ENCODE results near the gene RBM28.

Gene RBM28

DNA sequence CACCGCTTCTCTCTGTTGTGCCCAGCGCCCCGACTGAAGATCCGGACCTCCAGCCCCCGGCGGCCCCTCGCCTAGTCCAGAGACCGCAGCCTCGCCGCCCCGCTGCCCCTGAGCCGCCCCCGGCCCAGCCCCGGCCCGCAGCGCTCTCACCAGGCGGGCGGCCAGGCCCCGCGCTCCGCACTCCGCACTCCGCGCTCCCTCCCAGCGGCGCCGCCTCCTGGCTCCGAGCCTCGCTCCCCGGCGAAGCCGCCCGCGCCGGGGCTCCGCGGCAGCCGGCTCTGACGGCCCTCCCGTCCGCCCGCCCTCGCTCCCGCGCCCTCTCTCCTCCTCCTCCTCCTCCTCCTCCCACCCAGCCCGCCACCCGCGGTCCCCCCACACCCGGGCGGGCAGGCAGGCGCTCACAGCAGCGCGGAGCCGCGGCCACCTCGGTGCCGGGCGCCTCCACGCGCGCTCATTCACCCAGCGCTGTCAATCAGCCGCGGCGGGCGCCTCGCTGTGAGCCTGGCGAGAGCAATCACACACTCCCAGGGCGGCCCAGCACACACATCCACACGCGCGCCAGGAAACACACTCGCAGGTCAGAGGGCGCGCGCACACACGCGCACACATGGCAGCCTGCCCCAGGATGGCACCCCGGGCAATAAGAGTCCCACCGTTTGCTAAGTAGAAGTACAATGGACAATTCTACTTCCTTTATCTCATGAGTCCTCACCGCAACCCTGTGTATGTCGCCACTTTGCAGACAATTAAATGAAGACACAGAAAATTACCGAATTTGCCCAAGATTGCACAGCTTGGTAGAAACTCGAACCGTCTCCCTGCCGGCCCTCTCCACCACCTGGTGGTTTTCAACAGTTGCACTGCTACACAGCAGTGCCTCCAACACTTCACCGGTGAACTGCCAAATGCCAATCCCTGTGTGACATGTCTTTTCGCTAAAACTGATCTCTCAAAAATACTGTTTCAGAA lies 18.0 kb upstream of the RBM28 start, which contains the start of gene PRRT4:
Gene PRRT4, minus strand, starts transcription at position 280 of the 969 bp plus-strand sequence.
- Histone ChIP-seq H3K27me3 (ENCODE audit: insufficient read depth, low read length, poor library complexity) (peaks cover 63% of the 10 kb centered on the region), H3K36me3 (ENCODE audit: insufficient read depth, low read length) (no peaks in the 10 kb centered on the region), H3K79me2 (ENCODE audit: insufficient read depth, low read length) (no peaks in the 10 kb centered on the region), H2AFZ (ENCODE audit: low read depth, low read length) (peak within 1 kb of the TSS; percentile 75), H3K4me1 (ENCODE audit: insufficient read depth, low read length) (peaks cover 25% of the 10 kb centered on the region), H3K4me2 (ENCODE audit: insufficient read depth, low read length) (peak within 1 kb of the TSS; percentile 100), H3K4me3 (ENCODE audit: low read depth in 1 of 2, low read length in 2 of 2) (peak within 1 kb of the TSS; percentile 37 to 80; a peak in 3 of 4 replicates), H3K27ac (ENCODE audit: low read length) (no peak within 1 kb of the TSS), H3K9ac (ENCODE audit: low read depth, low read length) (peak within 1 kb of the TSS; percentile 61), H4K20me1 (ENCODE audit: insufficient read depth, low read length) (0 out of 2 replicates have a peak, but pooled peaks cover 2% of the 10 kb centered on the region), H3K9me3 (ENCODE audit: insufficient read depth, low read length, severe bottlenecking) (no peaks in the 10 kb centered on the region)
- ATAC-seq (ENCODE audit: insufficient read depth, low read depth) = peak; percentile 80
- TF ChIP-seq, protein P1, sequence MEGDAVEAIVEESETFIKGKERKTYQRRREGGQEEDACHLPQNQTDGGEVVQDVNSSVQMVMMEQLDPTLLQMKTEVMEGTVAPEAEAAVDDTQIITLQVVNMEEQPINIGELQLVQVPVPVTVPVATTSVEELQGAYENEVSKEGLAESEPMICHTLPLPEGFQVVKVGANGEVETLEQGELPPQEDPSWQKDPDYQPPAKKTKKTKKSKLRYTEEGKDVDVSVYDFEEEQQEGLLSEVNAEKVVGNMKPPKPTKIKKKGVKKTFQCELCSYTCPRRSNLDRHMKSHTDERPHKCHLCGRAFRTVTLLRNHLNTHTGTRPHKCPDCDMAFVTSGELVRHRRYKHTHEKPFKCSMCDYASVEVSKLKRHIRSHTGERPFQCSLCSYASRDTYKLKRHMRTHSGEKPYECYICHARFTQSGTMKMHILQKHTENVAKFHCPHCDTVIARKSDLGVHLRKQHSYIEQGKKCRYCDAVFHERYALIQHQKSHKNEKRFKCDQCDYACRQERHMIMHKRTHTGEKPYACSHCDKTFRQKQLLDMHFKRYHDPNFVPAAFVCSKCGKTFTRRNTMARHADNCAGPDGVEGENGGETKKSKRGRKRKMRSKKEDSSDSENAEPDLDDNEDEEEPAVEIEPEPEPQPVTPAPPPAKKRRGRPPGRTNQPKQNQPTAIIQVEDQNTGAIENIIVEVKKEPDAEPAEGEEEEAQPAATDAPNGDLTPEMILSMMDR (IDR thresholded peaks at IDR 0.05; ENCODE audit: borderline replicate concordance, extremely low read depth, low read length, poor library complexity, severe bottlenecking) = peak; percentile 30
- TF ChIP-seq EZH2 (IDR thresholded peaks at IDR 0.05; ENCODE audit: borderline replicate concordance, low read depth, low read length, severe bottlenecking) = no peak
- DNase-seq = peak; percentile 50

DNA sequence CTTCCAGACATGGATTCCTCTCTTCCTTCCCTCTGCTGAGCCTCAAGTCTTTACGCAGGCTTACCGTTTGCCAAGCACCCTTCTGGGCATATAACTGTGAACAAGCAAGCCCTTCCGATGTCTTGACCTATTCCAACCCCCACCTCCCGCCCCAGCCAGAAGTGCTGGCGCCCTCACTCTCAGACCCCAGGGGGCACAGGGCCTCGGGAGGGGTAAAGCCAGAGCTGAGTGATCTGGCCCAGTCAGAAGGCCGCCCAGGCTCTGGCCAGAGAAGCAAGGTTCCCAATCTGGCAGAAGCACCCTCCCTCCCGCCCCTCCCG lies 16.6 kb upstream of the RBM28 start:
- 0 out of 2 replicates have a peak, but pooled peaks cover 2% of the 10 kb centered on the region for H4K20me1 ChIP-seq (ENCODE audit: insufficient read depth, low read length)
- peak overlapping the region in 1 of 2 experiments; percentile 80; a peak in 2 of 4 replicates for H3K4me3 ChIP-seq (ENCODE audit: low read depth in 1 of 2, low read length in 2 of 2)
- peaks cover 55% of the 10 kb centered on the region for H3K27me3 ChIP-seq (ENCODE audit: insufficient read depth, low read length, poor library complexity)
- no peaks in the 10 kb centered on the region for H3K79me2 ChIP-seq (ENCODE audit: insufficient read depth, low read length)
- no peak for TF ChIP-seq EZH2 (IDR thresholded peaks at IDR 0.05; ENCODE audit: borderline replicate concordance, low read depth, low read length, severe bottlenecking)
- TF ChIP-seq, protein P1 (IDR thresholded peaks at IDR 0.05; ENCODE audit: borderline replicate concordance, extremely low read depth, low read length, poor library complexity, severe bottlenecking) = no peak
- H3K9ac ChIP-seq (ENCODE audit: low read depth, low read length) = peak overlapping the region; percentile 61; the same call in 1 of the 2 replicates
- H3K27ac ChIP-seq (ENCODE audit: low read length) = no peak overlapping the region
- H3K4me2 ChIP-seq (ENCODE audit: insufficient read depth, low read length) = peak overlapping the region; percentile 100
- no peak overlapping the region; the same call in 1 of the 2 replicates for H2AFZ ChIP-seq (ENCODE audit: low read depth, low read length)
- no peak; the same call in 2 of the 3 replicates for ATAC-seq (ENCODE audit: insufficient read depth, low read depth)
- no peak for DNase-seq
- H3K9me3 ChIP-seq (ENCODE audit: insufficient read depth, low read length, severe bottlenecking) = no peaks in the 10 kb centered on the region
- peaks cover 25% of the 10 kb centered on the region for H3K4me1 ChIP-seq (ENCODE audit: insufficient read depth, low read length)
- no peaks in the 10 kb centered on the region for H3K36me3 ChIP-seq (ENCODE audit: insufficient read depth, low read length)

DNA sequence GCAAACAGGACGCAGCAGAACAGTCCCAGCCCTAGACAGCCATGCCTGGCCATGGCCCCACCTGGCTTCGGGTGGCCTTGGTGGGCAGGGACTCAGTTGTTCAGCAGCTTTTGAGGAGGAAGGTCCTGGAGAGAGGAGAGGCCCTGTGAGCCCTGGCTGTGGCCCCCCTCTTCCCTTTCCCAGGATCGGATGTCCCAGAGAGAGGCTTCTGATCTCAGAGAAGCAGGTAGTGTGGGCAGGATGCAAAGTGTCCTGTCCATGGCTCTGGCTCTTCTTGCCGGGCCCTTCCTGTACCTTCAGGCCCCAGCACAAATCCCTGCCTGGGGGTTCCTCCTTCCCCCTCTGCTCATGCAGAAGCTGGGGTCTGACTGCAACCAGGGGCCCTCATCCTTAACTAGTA lies 16.2 kb upstream of the RBM28 start:
- DNase-seq (no peak), ATAC-seq (ENCODE audit: insufficient read depth, low read depth) (no peak)
- H3K27me3 ChIP-seq (ENCODE audit: insufficient read depth, low read length, poor library complexity) = peaks cover 52% of the 10 kb centered on the region
- H2AFZ ChIP-seq (ENCODE audit: low read depth, low read length) = no peak overlapping the region
- peak overlapping the region in 1 of 2 experiments; percentile 80; a peak in 2 of 4 replicates for H3K4me3 ChIP-seq (ENCODE audit: low read depth in 1 of 2, low read length in 2 of 2)
- H3K36me3 ChIP-seq (ENCODE audit: insufficient read depth, low read length) = no peaks in the 10 kb centered on the region
- peak overlapping the region; percentile 100 for H3K4me2 ChIP-seq (ENCODE audit: insufficient read depth, low read length)
- H3K79me2 ChIP-seq (ENCODE audit: insufficient read depth, low read length) = no peaks in the 10 kb centered on the region
- H3K27ac ChIP-seq (ENCODE audit: low read length) = no peak overlapping the region
- H3K9ac ChIP-seq (ENCODE audit: low read depth, low read length) = peak overlapping the region; percentile 61; the same call in 1 of the 2 replicates
- H3K9me3 ChIP-seq (ENCODE audit: insufficient read depth, low read length, severe bottlenecking) = no peaks in the 10 kb centered on the region
- peaks cover 25% of the 10 kb centered on the region for H3K4me1 ChIP-seq (ENCODE audit: insufficient read depth, low read length)
- 0 out of 2 replicates have a peak, but pooled peaks cover 2% of the 10 kb centered on the region for H4K20me1 ChIP-seq (ENCODE audit: insufficient read depth, low read length)
- TF ChIP-seq, protein P1 (IDR thresholded peaks at IDR 0.05; ENCODE audit: borderline replicate concordance, extremely low read depth, low read length, poor library complexity, severe bottlenecking) = no peak
- no peak for TF ChIP-seq EZH2 (IDR thresholded peaks at IDR 0.05; ENCODE audit: borderline replicate concordance, low read depth, low read length, severe bottlenecking)

Measured in DND-41 (cell line).